IPS-18c (cell line): ENCODE data around the gene MGMT.

ENCODE experiments used
- H3K4me3 ChIP-seq: 2 replicates; pipeline ENCODE4 v1.7.0; 2013; ENCODE audit warnings: low read depth, mild to moderate bottlenecking, low read length, moderate library complexity; ENCODE audit not compliant: insufficient read depth
- H3K9me3 ChIP-seq: one replicate; pipeline ENCODE4 v1.6.1; 2013; ENCODE audit warnings: mild to moderate bottlenecking, low read length, moderate library complexity; ENCODE audit not compliant: control insufficient read depth, insufficient read depth

Gene MGMT

DNA sequence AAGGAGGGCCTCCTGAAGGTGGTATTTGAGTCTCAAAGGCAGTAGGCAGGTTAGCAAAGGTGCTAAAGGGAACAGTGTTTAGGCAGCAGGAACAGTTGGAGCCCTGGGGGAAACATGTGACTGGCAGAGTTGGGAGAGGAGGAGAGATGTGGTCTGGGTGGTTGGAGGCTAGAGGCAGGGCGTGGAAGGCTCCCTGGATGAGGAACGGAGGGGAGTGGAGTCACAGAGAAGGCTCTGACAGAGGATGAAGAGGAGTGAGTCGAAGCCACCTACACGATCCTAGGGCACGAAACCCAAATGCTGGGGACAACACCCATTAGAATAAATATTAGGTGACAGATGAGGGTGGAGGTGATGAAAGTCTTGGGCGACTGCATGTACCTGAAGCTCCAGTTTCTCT is 19.6 kb upstream of the MGMT start:
- Histone ChIP-seq H3K9me3 (no peaks in the 10 kb centered on the region), H3K4me3 (no peak overlapping the region)

DNA sequence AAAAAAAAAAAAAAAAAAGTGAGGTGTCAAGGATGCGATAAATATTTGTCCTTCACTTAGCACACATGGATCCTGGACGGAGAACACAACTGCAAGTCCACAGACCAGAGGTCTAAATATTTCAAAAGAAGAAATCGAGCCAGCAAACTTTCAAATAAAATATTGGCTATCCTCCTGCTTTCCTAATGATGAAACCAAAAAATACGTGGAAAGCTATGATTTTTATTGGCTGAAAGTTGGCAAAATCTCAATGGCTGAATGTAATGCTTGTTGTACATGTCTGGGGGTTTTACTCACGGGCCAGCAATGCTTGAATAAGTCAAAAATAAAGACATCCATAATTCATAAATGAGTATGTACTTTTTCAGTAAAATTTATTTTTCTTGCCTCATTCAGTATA is 19.0 kb upstream of the MGMT start:
- H3K9me3 ChIP-seq = no peaks in the 10 kb centered on the region
- H3K4me3 ChIP-seq = no peak overlapping the region

DNA sequence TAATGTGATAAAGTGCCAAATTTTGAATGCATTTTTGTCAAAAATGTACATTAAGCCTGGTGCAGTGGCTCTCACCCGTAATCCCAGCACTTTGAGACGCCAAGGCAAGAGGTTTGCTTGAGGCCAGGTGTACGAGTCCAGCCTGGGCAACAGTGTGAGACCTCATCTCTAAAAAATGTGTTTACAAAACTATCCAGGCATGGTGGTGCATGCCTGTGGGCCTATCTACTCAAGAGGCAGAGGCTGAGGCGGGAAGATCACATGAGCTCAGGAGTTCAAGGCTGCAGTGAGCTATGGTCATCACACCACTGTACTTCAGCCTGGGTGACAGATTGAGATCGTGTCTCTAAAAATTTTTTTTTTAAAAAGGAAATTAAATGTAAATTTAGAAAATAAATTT is 18.5 kb upstream of the MGMT start:
- Histone ChIP-seq H3K4me3 (no peak overlapping the region), H3K9me3 (no peaks in the 10 kb centered on the region)

DNA sequence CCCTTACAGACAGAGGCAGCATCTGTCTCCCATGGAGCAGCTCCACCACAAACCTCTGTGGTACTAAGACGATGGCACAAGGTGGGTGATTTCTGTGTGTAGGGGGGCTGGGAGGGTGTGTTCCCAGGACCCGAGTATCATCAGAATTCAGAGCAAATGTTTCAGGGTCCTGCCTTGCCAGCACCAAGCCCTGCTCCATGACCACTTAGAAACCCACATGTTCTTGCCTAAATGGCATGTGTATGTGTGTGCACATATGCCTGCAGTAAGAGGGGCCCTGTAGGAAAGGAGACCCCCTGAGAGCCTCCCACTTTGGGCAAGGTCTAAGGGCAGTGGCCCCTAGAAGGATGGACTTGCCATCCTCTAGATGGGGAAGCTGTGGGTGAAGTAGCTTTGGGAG is 17.1 kb upstream of the MGMT start:
- H3K9me3 ChIP-seq = no peaks in the 10 kb centered on the region
- H3K4me3 ChIP-seq = no peak overlapping the region

DNA sequence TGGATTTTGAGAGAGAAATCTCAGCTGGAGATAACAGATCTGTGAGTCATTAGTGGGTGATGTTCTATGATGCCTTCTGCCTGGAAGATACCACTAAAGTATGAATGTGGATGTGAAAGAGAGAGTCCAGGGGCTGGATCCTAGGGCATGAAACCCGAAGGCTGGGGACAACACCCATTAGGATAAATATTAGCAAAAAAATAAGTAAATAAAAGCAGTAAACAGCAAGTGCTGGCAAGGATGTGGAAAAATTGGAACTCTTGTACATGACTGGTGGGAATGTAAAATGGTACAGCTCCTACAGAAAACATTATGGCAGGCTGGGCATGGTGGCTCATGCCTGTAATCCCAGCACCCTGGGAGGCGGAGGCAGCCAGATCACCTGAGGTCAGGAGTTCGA is 16.6 kb upstream of the MGMT start:
- H3K4me3 ChIP-seq = no peak overlapping the region
- no peaks in the 10 kb centered on the region for H3K9me3 ChIP-seq

DNA sequence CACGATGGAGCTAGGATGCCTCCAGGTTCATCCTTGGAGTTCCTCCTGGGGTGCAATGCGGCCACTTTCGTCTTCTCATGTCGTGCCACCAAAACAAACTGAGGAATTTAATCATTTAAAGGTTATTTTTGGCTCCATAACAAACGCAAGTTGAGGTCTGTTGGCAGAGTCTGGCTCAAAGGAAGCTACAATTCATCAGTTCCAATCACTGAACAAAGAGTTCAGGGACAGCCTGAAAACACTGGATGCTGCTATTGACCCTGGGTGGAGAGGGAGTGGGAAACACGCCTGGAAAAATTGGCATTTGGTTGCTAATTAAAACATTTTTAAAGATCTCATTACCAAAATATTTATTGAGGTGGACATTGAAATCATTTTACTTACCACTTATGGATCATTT is 11.4 kb upstream of the MGMT start:
- Histone ChIP-seq H3K4me3 (no peak overlapping the region), H3K9me3 (no peaks in the 10 kb centered on the region)

DNA sequence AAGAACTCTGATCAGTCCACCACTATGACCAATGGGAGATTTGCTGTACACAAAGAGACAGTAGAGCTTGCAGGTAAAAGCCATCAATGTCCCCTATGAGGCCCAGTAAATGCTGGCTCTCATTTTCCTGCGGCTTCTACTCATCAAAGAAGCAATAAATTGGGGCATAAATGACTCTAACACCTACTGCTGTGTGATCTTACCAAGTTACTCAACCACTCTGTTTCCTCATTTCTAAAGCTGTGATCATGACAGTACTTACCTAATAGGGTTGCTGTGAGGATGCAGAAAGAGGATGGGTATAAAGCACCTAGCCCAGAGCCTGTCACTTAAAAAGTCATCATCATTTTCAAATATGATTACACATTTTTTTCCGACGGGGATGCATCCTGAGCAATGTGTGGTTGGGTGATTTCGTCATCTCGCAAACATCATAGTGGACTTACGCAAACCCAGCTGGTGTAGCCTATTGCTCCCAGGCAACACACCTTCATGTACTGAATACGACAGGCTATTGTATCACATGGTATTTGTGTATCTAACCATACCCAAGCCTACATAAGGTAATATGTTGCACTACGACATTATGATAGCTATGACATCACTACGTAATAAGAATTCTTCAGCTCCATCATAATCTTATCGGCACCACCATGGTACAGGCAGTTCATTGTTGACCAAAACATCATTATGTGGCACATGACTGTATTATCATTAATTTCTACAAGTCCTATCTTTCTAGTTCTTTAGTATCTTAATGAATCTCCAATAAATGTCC is 7.1 kb upstream of the MGMT start:
- Histone ChIP-seq H3K9me3 (no peaks in the 10 kb centered on the region), H3K4me3 (no peak overlapping the region)

DNA sequence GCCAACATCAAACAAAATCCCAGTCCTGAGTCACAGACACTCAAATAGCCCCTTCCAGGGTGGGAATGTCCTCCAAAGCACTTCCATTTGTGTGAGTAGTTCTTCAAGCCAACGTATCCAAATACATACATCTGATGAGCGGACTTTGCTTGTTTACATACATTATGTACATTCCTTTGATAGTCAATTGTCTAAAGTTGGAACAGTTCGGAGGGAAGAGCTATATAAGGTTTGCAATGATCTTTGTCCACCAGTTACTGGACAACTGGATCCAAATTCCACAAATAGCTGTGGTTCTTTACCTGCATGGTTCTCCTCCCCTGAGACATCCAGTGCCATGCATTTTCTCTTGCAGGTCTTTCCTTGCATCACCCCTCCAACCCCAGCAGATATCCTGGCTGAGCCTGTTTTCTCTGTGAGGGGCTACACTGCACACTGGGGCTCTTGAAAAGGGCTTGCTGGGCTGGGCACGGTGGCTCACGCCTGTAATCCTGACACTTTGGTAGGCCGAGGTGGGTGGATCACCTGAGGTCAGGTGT is 4.7 kb upstream of the MGMT start:
- Histone ChIP-seq H3K4me3 (no peak overlapping the region), H3K9me3 (peaks cover 4% of the 10 kb centered on the region)

DNA sequence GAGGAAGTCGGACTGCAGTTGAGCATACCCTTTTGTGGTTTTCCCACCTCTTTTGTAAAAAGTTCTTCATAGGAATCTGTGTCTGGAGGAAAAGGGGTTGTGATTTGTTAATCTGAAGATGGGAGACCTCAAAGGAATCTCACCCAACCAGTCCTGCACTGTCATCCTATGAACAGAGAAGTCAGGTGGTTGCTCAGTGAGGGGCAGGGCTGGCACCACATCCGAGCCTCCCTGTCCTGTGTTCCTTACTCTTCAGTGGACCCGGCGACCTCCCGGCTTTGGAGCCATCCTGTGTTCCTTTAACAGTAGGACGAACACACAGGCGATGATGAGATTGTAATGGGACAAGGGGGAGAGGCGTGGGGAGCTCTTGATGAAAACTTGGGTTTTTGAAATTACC is 2.8 kb upstream of the MGMT start:
- Histone ChIP-seq H3K4me3 (no peak overlapping the region), H3K9me3 (peaks cover 6% of the 10 kb centered on the region)

DNA sequence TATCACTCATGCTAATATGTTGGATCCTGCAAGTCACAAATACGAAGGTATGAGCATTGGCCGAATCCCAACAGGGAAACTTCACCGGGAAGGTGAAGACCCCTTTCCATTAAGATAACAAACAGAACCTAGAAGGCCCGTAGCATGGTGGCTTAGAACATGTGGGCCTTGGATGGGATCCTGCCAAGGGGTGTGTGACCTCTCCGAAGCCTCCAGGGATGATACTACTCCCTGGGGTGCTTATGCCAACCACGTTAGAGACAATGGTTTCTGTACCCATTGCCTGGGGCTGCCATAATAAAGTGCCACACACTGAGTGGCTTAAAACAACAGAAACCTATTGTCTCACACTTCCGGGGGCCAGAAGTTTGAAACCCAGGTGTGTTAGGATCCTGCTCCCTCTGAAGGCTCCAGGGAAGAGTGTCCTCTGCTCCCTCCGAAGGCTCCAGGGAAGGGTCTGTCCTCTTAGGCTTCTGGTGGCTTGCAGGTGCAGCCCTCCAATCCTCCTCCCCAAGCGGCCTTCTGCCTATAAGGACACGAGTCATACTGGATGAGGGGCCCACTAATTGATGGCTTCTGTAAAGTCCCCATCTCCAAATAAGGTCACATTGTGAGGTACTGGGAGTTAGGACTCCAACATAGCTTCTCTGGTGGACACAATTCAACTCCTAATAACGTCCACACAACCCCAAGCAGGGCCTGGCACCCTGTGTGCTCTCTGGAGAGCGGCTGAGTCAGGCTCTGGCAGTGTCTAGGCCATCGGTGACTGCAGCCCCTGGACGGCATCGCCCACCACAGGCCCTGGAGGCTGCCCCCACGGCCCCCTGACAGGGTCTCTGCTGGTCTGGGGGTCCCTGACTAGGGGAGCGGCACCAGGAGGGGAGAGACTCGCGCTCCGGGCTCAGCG is 992 bp upstream of the MGMT start:
- H3K4me3 ChIP-seq = peak overlapping the region; percentile 28; the same call in 1 of the 2 replicates

DNA sequence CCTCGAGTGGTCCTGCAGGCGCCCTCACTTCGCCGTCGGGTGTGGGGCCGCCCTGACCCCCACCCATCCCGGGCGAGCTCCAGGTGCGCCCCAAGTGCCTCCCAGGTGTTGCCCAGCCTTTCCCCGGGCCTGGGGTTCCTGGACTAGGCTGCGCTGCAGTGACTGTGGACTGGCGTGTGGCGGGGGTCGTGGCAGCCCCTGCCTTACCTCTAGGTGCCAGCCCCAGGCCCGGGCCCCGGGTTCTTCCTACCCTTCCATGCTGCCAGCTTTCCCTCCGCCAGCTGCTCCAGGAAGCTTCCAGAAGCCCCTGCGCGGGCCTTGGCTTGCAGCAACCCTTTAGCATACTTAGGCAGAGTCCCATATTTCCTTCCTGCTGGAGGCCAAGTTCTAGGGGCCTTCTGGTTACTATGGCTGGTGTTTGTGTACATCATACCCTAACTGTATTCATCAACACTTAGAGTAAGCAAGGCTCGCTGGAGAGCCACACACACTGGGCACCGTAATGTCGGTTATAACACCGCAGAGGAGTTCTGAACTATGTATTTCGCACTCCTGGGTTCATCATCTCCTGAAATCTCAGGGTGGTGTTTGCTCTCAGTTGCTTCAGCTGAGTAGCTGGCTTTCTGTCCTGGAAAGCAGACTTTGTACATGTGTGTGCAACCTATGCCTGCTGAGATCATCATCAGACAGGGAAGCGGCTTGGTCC is 471 bp downstream of the MGMT start:
- peak overlapping the region; percentile 71 for H3K4me3 ChIP-seq
- peaks cover 6% of the 10 kb centered on the region for H3K9me3 ChIP-seq

More for the DNA sequence above, 992 bp upstream of the MGMT start:
- H3K9me3 ChIP-seq = peaks cover 6% of the 10 kb centered on the region

DNA sequence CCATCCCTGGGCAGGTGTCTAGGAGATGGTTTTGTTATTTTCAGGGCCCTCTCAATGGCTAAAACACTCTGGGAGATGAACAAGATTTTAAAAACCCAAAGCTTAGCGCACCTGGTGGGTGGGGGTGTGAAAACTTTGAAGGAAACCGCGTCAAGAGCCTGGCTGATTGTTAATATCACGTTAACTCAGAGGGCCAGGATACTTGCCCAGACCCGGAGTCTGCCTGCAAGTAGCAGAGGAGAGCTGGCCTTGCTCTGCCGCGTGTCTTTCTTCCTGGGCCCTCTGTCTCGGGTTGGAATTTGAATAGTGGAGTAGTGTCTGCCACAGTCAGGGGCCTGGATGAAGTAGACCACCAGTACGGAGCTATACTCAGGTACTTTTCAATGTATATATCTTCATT is 1.1 kb downstream of the MGMT start:
- Histone ChIP-seq H3K9me3 (peaks cover 6% of the 10 kb centered on the region), H3K4me3 (no peak overlapping the region)

DNA sequence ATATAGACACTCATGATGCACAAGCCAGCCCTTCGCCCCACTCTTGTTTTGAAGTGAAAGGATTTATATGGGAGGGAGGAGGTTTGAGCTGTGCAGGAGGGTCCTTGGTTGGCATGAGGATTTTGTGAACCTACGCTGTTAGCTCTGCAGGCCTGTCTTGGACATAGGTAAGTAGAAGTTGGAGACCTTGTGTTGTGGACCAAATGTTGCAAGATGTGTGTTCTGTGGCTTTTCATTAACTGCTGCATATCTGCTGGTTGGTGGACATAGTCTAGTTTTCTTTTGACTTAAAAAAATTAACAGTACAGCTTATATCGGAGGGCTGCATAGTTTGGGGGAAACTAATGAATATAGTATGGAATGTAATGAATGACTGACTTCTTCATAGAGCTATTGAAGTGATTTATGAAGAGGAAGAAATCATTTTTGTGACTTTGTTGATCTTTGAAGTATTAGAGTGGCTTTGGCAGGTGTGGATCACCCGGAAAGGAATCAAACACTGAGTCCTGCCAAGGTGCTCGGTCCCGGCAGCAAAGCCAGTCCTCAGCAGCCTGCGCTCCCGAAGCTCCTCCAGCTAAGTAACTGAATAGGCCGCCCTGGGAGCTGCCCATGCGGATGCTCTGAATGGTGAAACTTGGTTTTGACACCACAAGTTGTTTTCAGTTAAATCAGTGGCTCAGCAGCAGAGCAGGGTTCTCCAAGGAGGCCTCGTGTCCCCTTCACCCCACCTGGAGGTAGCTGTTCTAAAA is 3.2 kb downstream of the MGMT start:
- H3K9me3 ChIP-seq = peaks cover 6% of the 10 kb centered on the region
- no peak overlapping the region for H3K4me3 ChIP-seq

DNA sequence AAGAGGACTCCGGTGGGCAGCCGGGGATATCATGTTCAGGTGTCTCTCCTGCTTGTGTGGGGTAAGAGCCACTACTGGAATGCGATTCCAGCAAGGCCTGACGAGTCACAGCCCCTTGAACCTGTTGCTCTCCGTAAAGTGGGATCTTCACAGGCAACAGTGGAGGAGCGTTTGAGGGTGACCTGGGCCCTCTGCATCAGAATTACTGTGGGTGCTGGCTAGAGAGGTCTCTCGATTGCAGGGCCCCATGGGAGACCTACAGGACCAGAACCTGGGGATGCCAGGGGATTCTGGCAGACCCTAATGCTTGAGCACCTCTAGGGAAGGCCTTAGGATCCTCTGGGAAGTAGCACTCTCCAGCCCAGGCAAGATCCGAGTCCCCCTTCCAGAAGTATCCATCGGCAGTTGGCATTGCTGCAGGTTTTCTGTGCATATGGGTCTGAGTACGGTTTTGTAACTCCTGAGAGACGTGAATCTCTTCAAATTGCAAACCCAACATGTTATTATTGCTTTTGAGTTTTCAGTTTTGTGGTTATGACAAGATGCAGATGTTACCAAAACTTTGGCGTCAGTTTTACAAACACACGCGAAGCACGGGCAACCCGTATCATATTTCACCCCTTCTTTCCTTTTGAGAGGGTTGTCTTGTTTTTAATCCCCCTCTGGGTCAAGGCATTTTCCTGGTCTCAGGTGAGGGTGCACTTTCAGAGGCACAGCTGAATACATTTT is 4.6 kb downstream of the MGMT start:
- peaks cover 2% of the 10 kb centered on the region for H3K9me3 ChIP-seq
- no peak overlapping the region for H3K4me3 ChIP-seq

DNA sequence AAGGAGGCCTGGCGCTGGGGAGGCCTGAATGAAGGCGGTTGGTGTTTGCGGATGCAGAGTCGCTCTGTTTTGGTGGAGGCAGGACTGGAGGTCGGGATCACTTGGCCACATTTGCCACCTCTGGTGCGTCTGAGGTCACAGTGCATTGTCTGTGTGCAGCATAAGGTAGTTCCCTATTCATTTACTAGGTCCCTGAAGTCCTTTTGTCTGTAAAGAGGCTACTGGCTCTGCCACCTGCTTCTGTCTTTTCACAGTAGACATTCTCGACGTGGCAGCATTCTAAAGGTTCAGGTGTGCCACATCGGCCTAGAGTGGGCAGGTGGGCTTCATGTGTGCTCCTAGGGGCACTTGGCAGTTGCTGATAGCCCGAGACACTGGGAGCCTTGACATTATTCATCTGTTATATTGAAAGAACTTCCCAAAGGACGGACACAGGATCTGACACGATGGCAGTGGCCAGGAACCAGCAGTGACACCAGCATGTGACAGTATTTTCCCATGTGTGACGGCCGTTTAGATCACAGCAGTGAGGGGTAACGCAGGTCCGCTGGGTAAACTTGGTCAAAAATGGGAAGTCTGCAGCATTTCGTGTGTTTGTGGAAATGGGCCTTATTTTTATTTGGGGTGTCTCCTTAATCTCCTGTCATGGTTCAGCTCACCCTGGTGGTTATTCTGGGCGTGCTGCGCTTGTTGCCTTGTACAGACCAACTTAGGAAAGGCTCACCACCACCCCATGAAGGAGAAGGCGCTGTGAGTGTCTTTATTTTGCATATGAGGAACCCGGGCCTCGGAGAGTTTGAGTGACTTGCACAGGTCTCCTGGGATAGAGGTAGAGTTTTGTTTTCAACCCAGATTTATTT is 5.9 kb downstream of the MGMT start:
- no peak overlapping the region for H3K4me3 ChIP-seq
- H3K9me3 ChIP-seq = peaks cover 5% of the 10 kb centered on the region
